ENCODE results near the gene STAB2.
A peak's percentile ranks its signal among the peaks of the same experiment; 100 is the strongest.

Gene STAB2

GRCh38 chr12:103572312-103573045 lies 14.6 kb upstream of the STAB2 start:
- no peak for DNase-seq
- intact Hi-C loops (cut with DNase I) = no loop called here

GRCh38 chr12:103573185-103573584 lies 13.9 kb upstream of the STAB2 start:
- intact Hi-C loops (cut with DNase I) = no loop called here
- no peak for DNase-seq

- no peak for DNase-seq
- intact Hi-C loops (cut with DNase I) = no loop called here
Measured at GRCh38 chr12:103578926-103579325, 8.1 kb upstream of the STAB2 start.

GRCh38 chr12:103580026-103580425 lies 7.0 kb upstream of the STAB2 start:
- no peak for DNase-seq
- intact Hi-C loops (cut with DNase I) = no loop called here

GRCh38 chr12:103583008-103583407 lies 4.1 kb upstream of the STAB2 start:
- no peak for DNase-seq
- intact Hi-C loops (cut with DNase I) = no loop called here

GRCh38 chr12:103586132-103586531 lies 941 bp upstream of the STAB2 start:
- DNase-seq = no peak

GRCh38 chr12:103588680-103589079 lies 1.6 kb downstream of the STAB2 start:
- intact Hi-C loops (cut with DNase I) = no loop called here
- no peak for DNase-seq

More at GRCh38 chr12:103586132-103586531, 941 bp upstream of the STAB2 start:
- intact Hi-C loops (cut with DNase I) = no loop called here

- intact Hi-C loops (cut with DNase I) = no loop called here
- DNase-seq = no peak
Measured at GRCh38 chr12:103589517-103589916, 2.4 kb downstream of the STAB2 start.

- intact Hi-C loops (cut with DNase I) = no loop called here
- DNase-seq = no peak
Measured at GRCh38 chr12:103590271-103590670, 3.2 kb downstream of the STAB2 start.

GRCh38 chr12:103596981-103597380 lies 9.9 kb downstream of the STAB2 start:
- intact Hi-C loops (cut with DNase I) = no loop called here
- no peak for DNase-seq

GRCh38 chr12:103599274-103599673 lies 12.2 kb downstream of the STAB2 start:
- no peak for DNase-seq
- intact Hi-C loops (cut with DNase I) = no loop called here

GRCh38 chr12:103600967-103601728 lies 14.1 kb downstream of the STAB2 start:
- DNase-seq = no peak

GRCh38 chr12:103620395-103620794 lies 33.3 kb downstream of the STAB2 start:
- intact Hi-C loops (cut with DNase I) = no loop called here
- no peak for DNase-seq

More at GRCh38 chr12:103600967-103601728, 14.1 kb downstream of the STAB2 start:
- intact Hi-C loops (cut with DNase I) = no loop called here

GRCh38 chr12:103623716-103624115 lies 36.6 kb downstream of the STAB2 start:
- no peak for DNase-seq
- intact Hi-C loops (cut with DNase I) = no loop called here

GRCh38 chr12:103626498-103626897 lies 39.4 kb downstream of the STAB2 start:
- intact Hi-C loops (cut with DNase I) = no loop called here
- peak in 24 of 42 donors; percentile 7 to 65 (median 38) for DNase-seq

- intact Hi-C loops (cut with DNase I) = no loop called here
- no peak for DNase-seq
Measured at GRCh38 chr12:103627189-103627855, 40.2 kb downstream of the STAB2 start.

- DNase-seq = peak in 9 of 42 donors; percentile 5 to 45 (median 30)
- intact Hi-C loops (cut with DNase I) = no loop called here
Measured at GRCh38 chr12:103632554-103633216, 45.6 kb downstream of the STAB2 start.

GRCh38 chr12:103634732-103635131 lies 47.7 kb downstream of the STAB2 start:
- intact Hi-C loops (cut with DNase I) = no loop called here
- no peak for DNase-seq

GRCh38 chr12:103635419-103635818 lies 48.3 kb downstream of the STAB2 start:
- DNase-seq = no peak
- intact Hi-C loops (cut with DNase I) = no loop called here

GRCh38 chr12:103637021-103637420 lies 49.9 kb downstream of the STAB2 start:
- intact Hi-C loops (cut with DNase I) = no loop called here

More at GRCh38 chr12:103637021-103637420, 49.9 kb downstream of the STAB2 start:
- no peak for DNase-seq
